Adrenal gland (tissue), 5 donors: ENCODE data around the gene SCUBE1.

Source experiments
- CTCF ChIP-seq, 6 experiments: fragments of 450-650 bp in 4 of 6; fragments of 200-600 bp in 2 of 6; sonication (generic) in 1 of 6; IDR thresholded peaks; 1 replicate in 5 of 6; 2 replicates in 1 of 6; pipeline versions ENCODE4 v1.5.1 to v1.8.0; 2016 to 2021; ENCODE audit warnings: antibody characterized with exemption in 6 of 6, mild to moderate bottlenecking in 2 of 6, moderate library complexity in 1 of 6
- POLR2A ChIP-seq, 2 donors: fragments of 450-650 bp; IDR thresholded peaks; one replicate each; pipeline ENCODE4 v1.6.1; 2017; ENCODE audit warnings: antibody characterized with exemption in 2 of 2, mild to moderate bottlenecking in 2 of 2, moderate library complexity in 1 of 2
- donor health status: DM: no; HTN: no; CAD: no.

GRCh38 chr22:43198936-43199335 lies 144.2 kb downstream of the SCUBE1 start:
- TF ChIP-seq CTCF (IDR thresholded peaks at IDR 0.05) = no peak
- no peak for TF ChIP-seq POLR2A (IDR thresholded peaks at IDR 0.05)
